Endodermal cell (in vitro differentiated cells): ENCODE data around the gene TAF4B. TPM values are rescaled to one million over a fixed set of nuclear protein-coding genes. Genes with fewer than 3 reads are reported as not detected.

Experiments
- DNase-seq: peaks from one replicate; pipeline ENCODE4 v3.0.0-alpha.2; 2017
- H3K27ac ChIP-seq: 2 replicates; pipeline ENCODE4 v1.5.1; 2013; ENCODE audit warnings: mild to moderate bottlenecking, low read depth, low read length, moderate library complexity
- H3K27me3 ChIP-seq: 2 replicates; pipeline ENCODE4 v1.6.1; 2013; ENCODE audit warnings: mild to moderate bottlenecking, low read length, moderate library complexity; ENCODE audit not compliant: insufficient read depth, control insufficient read depth, poor library complexity, severe bottlenecking
- H3K36me3 ChIP-seq: 2 replicates; pipeline ENCODE4 v1.7.0; 2013; ENCODE audit warnings: mild to moderate bottlenecking, low read length, moderate library complexity; ENCODE audit not compliant: control insufficient read depth, insufficient read depth
- H3K4me1 ChIP-seq: one replicate; pipeline ENCODE4 v1.7.0; 2013; ENCODE audit warnings: low read length; ENCODE audit not compliant: control insufficient read depth, insufficient read depth
- H3K4me3 ChIP-seq: 2 replicates; pipeline ENCODE4 v1.5.1; 2013; ENCODE audit warnings: mild to moderate bottlenecking, low read length, moderate library complexity
- H3K9ac ChIP-seq: 2 replicates; pipeline ENCODE4 v1.6.1; 2013; ENCODE audit warnings: mild to moderate bottlenecking, low read length, moderate library complexity; ENCODE audit not compliant: poor library complexity, severe bottlenecking; ENCODE audit errors: extremely low read depth
- H3K9me3 ChIP-seq: 2 replicates; pipeline ENCODE4 v1.6.1; 2013; ENCODE audit warnings: mild to moderate bottlenecking, low read length, moderate library complexity; ENCODE audit not compliant: control insufficient read depth
- H3K27ac Mint-ChIP-seq: 2 replicates; pipeline ENCODE4 v1.8.0; 2020; ENCODE audit warnings: mixed read lengths
- H3K27me3 Mint-ChIP-seq: 2 replicates; pipeline ENCODE4 v1.8.0; 2021; ENCODE audit warnings: mild to moderate bottlenecking, mixed read lengths; ENCODE audit not compliant: insufficient read depth
- H3K36me3 Mint-ChIP-seq: 2 replicates; pipeline ENCODE4 v1.8.0; 2020; ENCODE audit warnings: low read depth, mixed read lengths
- H3K4me1 Mint-ChIP-seq: 2 replicates; pipeline ENCODE4 v1.8.0; 2020; ENCODE audit warnings: mixed read lengths
- H3K4me3 Mint-ChIP-seq: 2 replicates; pipeline ENCODE4 v1.8.0; 2020; ENCODE audit warnings: mild to moderate bottlenecking, moderate library complexity, mixed read lengths
- H3K9me3 Mint-ChIP-seq: 2 replicates; pipeline ENCODE4 v1.8.0; 2020; ENCODE audit warnings: mild to moderate bottlenecking, mixed read lengths
- WGBS, 2 experiments: methylation state at CpG; one replicate each; pipeline versions ENCODE4 v1.1.5 to v1.1.7; 2013; ENCODE audit warnings: missing lambda C conversion rate in 2 of 2, mixed read lengths in 1 of 2; ENCODE audit not compliant: insufficient coverage in 1 of 2, insufficient read length in 1 of 2; 5-methylcytosine and 5-hydroxymethylcytosine counted together
- total RNA-seq, 2 donors: library from RNA; stranded (reverse); fragmentation: NEBNext Ultra II Directional in 1 of 2; extraction: Animal tissue kit (Norgen Biotek cat#: 25700) in 1 of 2; gene quantifications; 2 replicates in 1 of 2; 3 replicates in 1 of 2; pipeline ENCODE4 v1.2.1, GENCODE V29; 2021
- TF ChIP-seq, protein P1 (sequence below): fragments of 200-600 bp; sonication (generic); conservative IDR thresholded peaks from 2 replicates; pipeline ENCODE4 v1.5.0; 2021; ENCODE audit warnings: antibody characterized with exemption, mild to moderate bottlenecking

TAF4B gene
- total RNA-seq, 2 donors from 2014 or later: 6.9 to 7.7 TPM

DNA sequence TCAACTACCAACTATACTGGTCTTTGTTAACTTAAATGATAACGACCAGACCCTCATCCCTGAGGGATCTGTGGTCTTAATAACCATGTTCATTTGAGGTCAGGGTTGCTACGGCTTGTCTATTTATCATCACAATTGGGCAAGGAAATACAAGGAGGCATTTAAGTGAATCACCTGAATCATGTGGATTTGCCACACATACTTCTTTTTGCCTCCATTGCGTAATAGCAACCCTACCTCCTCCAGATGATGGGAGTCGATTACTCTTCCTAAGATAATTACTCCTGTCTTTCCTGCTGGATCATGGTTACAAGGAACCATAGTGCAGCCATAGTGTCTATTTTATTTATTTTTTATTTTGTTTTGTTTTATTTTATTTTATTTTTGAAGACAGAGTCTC is 42.2 kb downstream of the TAF4B start:
- Mint-ChIP-seq H3K36me3 (peaks cover 33% of the 10 kb centered on the region), H3K4me3 (no peak overlapping the region), H3K9me3 (peaks cover 4% of the 10 kb centered on the region), H3K4me1 (peaks cover 4% of the 10 kb centered on the region), H3K27ac (no peak overlapping the region), H3K27me3 (peaks cover 7% of the 10 kb centered on the region)
- Histone ChIP-seq H3K27me3 (no peaks in the 10 kb centered on the region), H3K4me1 (no peaks in the 10 kb centered on the region), H3K9ac (no peak overlapping the region), H3K4me3 (no peak overlapping the region), H3K9me3 (no peaks in the 10 kb centered on the region), H3K36me3 (no peaks in the 10 kb centered on the region), H3K27ac (no peak overlapping the region)
- DNase-seq: no peak
- 91 to 93% methylated on average over 4 of the region's 4 CpGs for WGBS, 2 experiments
- TF ChIP-seq, protein P1, sequence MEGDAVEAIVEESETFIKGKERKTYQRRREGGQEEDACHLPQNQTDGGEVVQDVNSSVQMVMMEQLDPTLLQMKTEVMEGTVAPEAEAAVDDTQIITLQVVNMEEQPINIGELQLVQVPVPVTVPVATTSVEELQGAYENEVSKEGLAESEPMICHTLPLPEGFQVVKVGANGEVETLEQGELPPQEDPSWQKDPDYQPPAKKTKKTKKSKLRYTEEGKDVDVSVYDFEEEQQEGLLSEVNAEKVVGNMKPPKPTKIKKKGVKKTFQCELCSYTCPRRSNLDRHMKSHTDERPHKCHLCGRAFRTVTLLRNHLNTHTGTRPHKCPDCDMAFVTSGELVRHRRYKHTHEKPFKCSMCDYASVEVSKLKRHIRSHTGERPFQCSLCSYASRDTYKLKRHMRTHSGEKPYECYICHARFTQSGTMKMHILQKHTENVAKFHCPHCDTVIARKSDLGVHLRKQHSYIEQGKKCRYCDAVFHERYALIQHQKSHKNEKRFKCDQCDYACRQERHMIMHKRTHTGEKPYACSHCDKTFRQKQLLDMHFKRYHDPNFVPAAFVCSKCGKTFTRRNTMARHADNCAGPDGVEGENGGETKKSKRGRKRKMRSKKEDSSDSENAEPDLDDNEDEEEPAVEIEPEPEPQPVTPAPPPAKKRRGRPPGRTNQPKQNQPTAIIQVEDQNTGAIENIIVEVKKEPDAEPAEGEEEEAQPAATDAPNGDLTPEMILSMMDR: no peak

DNA sequence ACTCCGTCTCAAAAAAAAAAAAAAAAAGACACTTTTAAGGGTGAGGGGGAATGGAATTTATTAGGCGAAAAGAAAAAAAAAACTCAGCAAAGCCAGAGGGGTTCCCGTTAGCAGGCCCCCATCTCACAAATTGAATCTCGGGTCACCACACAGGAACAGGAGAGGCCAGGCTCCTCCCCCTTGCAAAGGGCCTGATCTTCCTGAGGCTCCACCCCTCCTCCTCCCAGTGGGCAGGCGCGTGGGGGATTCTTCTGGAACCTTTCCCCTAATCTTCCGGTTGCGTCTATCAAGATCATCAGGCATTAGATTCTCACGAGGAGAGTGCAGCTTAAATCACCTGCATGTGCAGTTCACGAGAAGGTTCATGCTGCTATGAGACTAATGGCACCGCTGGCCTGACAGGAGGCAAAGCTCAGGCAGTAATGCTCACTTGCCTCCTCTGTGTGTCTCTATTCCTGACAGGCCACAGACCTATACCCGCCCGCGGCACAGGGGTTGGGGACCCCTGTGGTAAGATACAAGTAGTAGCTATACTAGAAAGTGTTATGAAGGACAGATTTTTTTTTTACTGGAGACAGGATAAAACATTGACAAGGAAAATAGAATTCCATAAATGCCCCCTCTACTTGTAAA is 45.8 kb downstream of the TAF4B start:
- peak; percentile 44 for DNase-seq
- TF ChIP-seq, protein P1: no peak
- H3K27ac ChIP-seq: no peak overlapping the region
- Mint-ChIP-seq H3K9me3 (peaks cover 4% of the 10 kb centered on the region), H3K27me3 (peaks cover 8% of the 10 kb centered on the region), H3K27ac (no peak overlapping the region), H3K4me3 (no peak overlapping the region), H3K36me3 (peaks cover 32% of the 10 kb centered on the region), H3K4me1 (peaks cover 17% of the 10 kb centered on the region)
- peaks cover 3% of the 10 kb centered on the region for H3K36me3 ChIP-seq
- H3K4me1 ChIP-seq: no peaks in the 10 kb centered on the region
- H3K27me3 ChIP-seq: peaks cover 4% of the 10 kb centered on the region
- no peaks in the 10 kb centered on the region for H3K9me3 ChIP-seq
- 92% methylated on average over 12 to 13 of the region's 14 CpGs for WGBS, 2 experiments
- no peak overlapping the region for H3K9ac ChIP-seq
- H3K4me3 ChIP-seq: no peak overlapping the region

DNA sequence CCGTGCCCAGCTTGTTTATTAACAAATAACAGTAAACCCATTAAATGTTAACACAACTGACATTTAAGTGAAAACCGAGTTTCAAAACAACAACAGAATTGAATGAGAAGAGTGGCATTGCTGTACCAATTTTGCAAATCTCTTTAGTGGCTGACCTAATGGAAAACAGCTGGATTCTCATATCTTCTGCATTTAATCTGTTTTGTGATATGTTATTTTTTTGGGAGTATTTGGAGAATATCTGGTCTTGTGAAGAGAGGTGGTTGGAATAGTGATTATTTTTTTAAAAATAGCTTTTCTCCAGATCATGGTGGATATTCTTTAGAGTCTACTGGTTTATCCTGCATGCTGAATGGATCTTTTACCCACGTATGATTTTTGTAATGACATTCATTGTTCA is 51.1 kb downstream of the TAF4B start:
- Mint-ChIP-seq H3K4me3 (no peak overlapping the region), H3K36me3 (peaks cover 34% of the 10 kb centered on the region), H3K4me1 (peaks cover 17% of the 10 kb centered on the region), H3K9me3 (peaks cover 18% of the 10 kb centered on the region), H3K27ac (no peak overlapping the region), H3K27me3 (peaks cover 4% of the 10 kb centered on the region)
- Histone ChIP-seq H3K4me1 (no peaks in the 10 kb centered on the region), H3K9me3 (peaks cover 24% of the 10 kb centered on the region), H3K27ac (no peak overlapping the region), H3K36me3 (peaks cover 28% of the 10 kb centered on the region), H3K27me3 (peaks cover 5% of the 10 kb centered on the region), H3K9ac (no peak overlapping the region), H3K4me3 (no peak overlapping the region)
- TF ChIP-seq, protein P1: no peak
- DNase-seq: no peak
- 85 to 95% methylated on average over 2 to 3 of the region's 3 CpGs for WGBS, 2 experiments
